Gastrocnemius medialis (tissue), 4 donors: ENCODE measurements around the gene KCNB1.

Source experiments
- POLR2A ChIP-seq, 2 donors: fragments of 450-650 bp; IDR thresholded peaks; one replicate each; pipeline ENCODE4 v1.6.1; 2017; ENCODE audit warnings: antibody characterized with exemption in 2 of 2, mild to moderate bottlenecking in 2 of 2, moderate library complexity in 2 of 2
- TF ChIP-seq, protein P1 (sequence below), 5 experiments: fragments of 450-650 bp in 3 of 5; fragments of 200-600 bp in 2 of 5; sonication (generic) in 2 of 5; IDR thresholded peaks in 4 of 5; conservative IDR thresholded peaks in 1 of 5; 1 replicate in 4 of 5; 2 replicates in 1 of 5; pipeline ENCODE4 v1.5.1; 2016 to 2019; ENCODE audit warnings: antibody characterized with exemption in 5 of 5, mild to moderate bottlenecking in 3 of 5, moderate library complexity in 3 of 5

DNA sequence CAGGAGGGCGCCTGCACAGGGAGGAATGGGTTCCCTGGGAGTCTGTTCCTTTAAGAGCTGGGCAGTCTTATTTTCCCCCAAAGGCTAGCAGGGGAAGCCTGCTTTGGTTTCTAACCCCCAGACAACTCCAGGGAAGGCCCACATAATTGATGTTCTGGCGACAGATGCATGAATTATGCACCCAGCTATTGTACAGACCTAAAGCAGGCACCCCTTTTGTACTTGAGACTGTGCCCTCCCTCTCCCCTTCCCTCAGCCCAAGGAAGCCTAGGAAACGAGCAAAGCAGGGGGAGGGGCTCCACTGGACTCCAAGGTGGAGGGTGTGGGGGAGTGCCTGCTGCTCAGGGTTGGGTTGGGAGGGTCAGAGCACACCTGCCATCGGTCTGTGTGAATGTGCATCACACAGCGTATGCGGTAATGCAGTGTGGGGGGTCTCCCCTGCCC lies 102.1 kb downstream of the KCNB1 start:
- TF ChIP-seq, protein P1, sequence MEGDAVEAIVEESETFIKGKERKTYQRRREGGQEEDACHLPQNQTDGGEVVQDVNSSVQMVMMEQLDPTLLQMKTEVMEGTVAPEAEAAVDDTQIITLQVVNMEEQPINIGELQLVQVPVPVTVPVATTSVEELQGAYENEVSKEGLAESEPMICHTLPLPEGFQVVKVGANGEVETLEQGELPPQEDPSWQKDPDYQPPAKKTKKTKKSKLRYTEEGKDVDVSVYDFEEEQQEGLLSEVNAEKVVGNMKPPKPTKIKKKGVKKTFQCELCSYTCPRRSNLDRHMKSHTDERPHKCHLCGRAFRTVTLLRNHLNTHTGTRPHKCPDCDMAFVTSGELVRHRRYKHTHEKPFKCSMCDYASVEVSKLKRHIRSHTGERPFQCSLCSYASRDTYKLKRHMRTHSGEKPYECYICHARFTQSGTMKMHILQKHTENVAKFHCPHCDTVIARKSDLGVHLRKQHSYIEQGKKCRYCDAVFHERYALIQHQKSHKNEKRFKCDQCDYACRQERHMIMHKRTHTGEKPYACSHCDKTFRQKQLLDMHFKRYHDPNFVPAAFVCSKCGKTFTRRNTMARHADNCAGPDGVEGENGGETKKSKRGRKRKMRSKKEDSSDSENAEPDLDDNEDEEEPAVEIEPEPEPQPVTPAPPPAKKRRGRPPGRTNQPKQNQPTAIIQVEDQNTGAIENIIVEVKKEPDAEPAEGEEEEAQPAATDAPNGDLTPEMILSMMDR (IDR thresholded peaks at IDR 0.05 in 4 of 5, conservative IDR thresholded peaks at IDR 0.05 in 1 of 5) = no peak
- TF ChIP-seq POLR2A (IDR thresholded peaks at IDR 0.05) = no peak
